T-helper 1 cell treated with Interleukin-12 subunit alpha and Interleukin-12 subunit beta and Interleukin-4 antibody, amounts not matched to agents 30 μg/mL and 1 μg/mL, for 36 hours (primary cell): ENCODE results near the gene NR4A1.

ENCODE experiments used
- H3K27ac Mint-ChIP-seq: one replicate; pipeline ENCODE4 v1.8.0; 2021; ENCODE audit warnings: mild to moderate bottlenecking, mixed read lengths
- H3K27me3 Mint-ChIP-seq: one replicate; pipeline ENCODE4 v1.8.0; 2021; ENCODE audit warnings: low read depth, mixed read lengths
- H3K36me3 Mint-ChIP-seq: one replicate; pipeline ENCODE4 v1.8.0; 2021; ENCODE audit warnings: low read depth, mixed read lengths
- H3K4me1 Mint-ChIP-seq: one replicate; pipeline ENCODE4 v1.8.0; 2021; ENCODE audit warnings: low read depth, mixed read lengths
- H3K4me3 Mint-ChIP-seq: one replicate; pipeline ENCODE4 v1.8.0; 2021; ENCODE audit warnings: mild to moderate bottlenecking, moderate library complexity, mixed read lengths
- H3K9me3 Mint-ChIP-seq: one replicate; pipeline ENCODE4 v1.8.0; 2021; ENCODE audit warnings: mixed read lengths

The NR4A1 gene

DNA sequence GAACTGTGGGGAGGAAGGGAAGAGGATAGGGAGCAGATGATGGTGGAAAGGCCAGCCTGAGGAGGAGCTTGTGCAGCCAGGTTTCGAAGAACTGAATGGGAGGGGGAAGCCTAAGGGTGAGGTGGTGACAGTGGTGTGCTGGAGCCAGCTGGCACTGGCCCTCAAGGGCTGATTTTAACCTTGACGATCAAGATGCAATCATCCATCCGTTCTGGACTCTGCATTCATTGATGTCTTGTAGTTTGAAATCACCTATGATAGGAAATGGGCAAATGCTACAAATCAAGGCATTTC is 15.8 kb downstream of the NR4A1 start:
- peaks cover 4% of the 10 kb centered on the region for H3K36me3 Mint-ChIP-seq
- H3K27me3 Mint-ChIP-seq, result peaks cover 6% of the 10 kb centered on the region
- peaks cover 24% of the 10 kb centered on the region for H3K4me1 Mint-ChIP-seq
- H3K4me3 Mint-ChIP-seq, result no peak overlapping the region
- no peak overlapping the region for H3K27ac Mint-ChIP-seq
- no peaks in the 10 kb centered on the region for H3K9me3 Mint-ChIP-seq

- Mint-ChIP-seq H3K4me3 (peak within 1 kb of the TSS; percentile 90), H3K36me3 (peaks cover 20% of the 10 kb centered on the region), H3K27me3 (peaks cover 6% of the 10 kb centered on the region), H3K27ac (peak within 1 kb of the TSS; percentile 99), H3K4me1 (peaks cover 42% of the 10 kb centered on the region), H3K9me3 (no peaks in the 10 kb centered on the region)
These were observed 18.3 kb downstream of the NR4A1 start, which contains the start of gene ATG101 for GRCh38 chr12:52069327-52070184. Gene ATG101 (plus strand): TSS chr12:52069978. CDS start chr12:52073651, 3,673 bp downstream.

DNA sequence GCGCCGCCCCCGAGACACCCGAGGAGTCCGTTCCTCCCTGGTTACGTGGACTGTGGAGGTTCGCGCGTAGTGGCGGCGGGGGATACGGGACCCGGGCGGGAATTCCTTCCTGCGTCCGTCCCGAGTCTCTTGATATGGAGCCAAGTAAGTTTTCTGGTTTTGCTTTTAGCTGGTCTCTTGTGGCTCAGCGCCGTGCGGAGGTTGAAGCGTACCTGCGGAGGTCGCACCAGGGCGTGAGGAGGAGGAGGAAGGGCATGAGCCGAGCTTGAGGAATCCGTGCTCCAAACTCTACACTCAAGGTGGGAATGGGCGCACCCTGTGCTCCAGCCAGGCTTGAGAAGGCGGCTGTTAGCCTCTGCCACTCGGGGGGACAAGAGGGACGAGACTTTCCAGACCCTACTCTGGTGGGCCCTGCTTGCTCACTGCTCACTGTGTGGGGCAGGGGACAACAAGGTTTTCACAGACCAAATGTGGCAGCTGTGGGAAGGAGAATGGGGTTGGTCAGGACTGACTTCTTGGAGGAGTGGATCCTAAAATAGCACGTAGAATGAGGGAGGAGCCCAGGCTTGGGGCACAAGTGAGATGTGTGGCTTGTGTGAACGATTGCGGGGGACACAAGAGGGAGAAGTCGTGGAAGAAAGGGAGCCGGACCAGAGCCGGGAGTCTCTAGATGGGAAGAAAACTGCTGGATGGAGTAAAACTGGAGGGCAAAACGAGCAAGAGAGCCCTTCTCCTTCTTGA is 19.1 kb downstream of the NR4A1 start:
- Mint-ChIP-seq H3K9me3 (no peaks in the 10 kb centered on the region), H3K4me1 (peaks cover 42% of the 10 kb centered on the region), H3K4me3 (peak overlapping the region; percentile 90), H3K36me3 (peaks cover 25% of the 10 kb centered on the region), H3K27me3 (peaks cover 3% of the 10 kb centered on the region), H3K27ac (peak overlapping the region; percentile 99)

- peaks cover 42% of the 10 kb centered on the region for H3K4me1 Mint-ChIP-seq
- H3K36me3 Mint-ChIP-seq, result peaks cover 34% of the 10 kb centered on the region
- no peak overlapping the region for H3K4me3 Mint-ChIP-seq
- H3K9me3 Mint-ChIP-seq, result no peaks in the 10 kb centered on the region
- H3K27ac Mint-ChIP-seq, result peak overlapping the region; percentile 7
- H3K27me3 Mint-ChIP-seq, result no peaks in the 10 kb centered on the region
These were observed 22.5 kb downstream of the NR4A1 start for GRCh38 chr12:52073531-52074381.

DNA sequence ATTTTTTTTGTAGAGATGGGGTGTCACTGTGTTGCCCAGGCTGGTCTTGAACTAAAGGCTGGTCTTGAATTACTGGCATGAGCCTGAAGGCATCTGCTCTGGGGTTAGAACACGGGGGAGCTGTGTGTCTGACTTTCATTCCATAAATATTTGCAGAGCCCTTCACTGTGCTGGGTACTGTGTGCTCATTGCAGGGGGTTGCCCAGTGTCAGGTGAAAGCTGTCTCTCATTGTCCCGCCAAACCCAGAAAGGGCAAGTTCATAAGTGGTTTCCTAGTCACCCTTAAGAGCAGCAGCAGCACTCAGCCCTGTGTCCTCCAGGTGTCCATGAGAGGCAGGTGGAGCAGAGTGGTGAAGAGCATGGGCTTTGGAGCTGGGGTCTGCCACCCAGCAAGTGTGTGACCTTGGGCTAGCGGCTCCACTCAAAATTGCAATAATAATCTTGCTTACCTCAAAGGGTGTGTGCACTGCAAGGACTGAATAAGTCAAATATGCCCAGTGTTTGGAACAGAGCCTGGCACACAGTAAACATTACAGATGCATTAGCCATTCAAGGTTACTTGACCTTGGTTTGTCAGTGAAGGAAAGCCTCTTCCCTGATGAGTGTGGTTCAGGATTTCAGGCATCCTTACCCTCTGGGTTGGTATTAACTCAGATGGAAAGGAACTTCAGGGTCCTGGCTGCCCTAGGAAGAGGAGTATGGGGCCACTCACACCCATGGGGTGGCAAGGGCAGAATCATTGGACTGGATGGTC is 23.9 kb downstream of the NR4A1 start:
- peaks cover 34% of the 10 kb centered on the region for H3K36me3 Mint-ChIP-seq
- H3K4me3 Mint-ChIP-seq, result no peak overlapping the region
- H3K27me3 Mint-ChIP-seq, result no peaks in the 10 kb centered on the region
- peaks cover 37% of the 10 kb centered on the region for H3K4me1 Mint-ChIP-seq
- no peak overlapping the region for H3K27ac Mint-ChIP-seq
- H3K9me3 Mint-ChIP-seq, result no peaks in the 10 kb centered on the region

DNA sequence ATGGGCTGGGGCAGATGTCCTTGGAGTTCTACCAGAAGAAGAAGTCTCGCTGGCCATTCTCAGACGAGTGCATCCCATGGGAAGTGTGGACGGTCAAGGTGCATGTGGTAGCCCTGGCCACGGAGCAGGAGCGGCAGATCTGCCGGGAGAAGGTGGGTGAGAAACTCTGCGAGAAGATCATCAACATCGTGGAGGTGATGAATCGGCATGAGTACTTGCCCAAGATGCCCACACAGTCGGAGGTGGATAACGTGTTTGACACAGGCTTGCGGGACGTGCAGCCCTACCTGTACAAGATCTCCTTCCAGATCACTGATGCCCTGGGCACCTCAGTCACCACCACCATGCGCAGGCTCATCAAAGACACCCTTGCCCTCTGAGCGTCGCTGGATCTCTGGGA is 25.6 kb downstream of the NR4A1 start:
- Mint-ChIP-seq H3K4me3 (no peak overlapping the region), H3K4me1 (peaks cover 23% of the 10 kb centered on the region), H3K27me3 (no peaks in the 10 kb centered on the region), H3K36me3 (peaks cover 34% of the 10 kb centered on the region), H3K27ac (no peak overlapping the region), H3K9me3 (no peaks in the 10 kb centered on the region)

DNA sequence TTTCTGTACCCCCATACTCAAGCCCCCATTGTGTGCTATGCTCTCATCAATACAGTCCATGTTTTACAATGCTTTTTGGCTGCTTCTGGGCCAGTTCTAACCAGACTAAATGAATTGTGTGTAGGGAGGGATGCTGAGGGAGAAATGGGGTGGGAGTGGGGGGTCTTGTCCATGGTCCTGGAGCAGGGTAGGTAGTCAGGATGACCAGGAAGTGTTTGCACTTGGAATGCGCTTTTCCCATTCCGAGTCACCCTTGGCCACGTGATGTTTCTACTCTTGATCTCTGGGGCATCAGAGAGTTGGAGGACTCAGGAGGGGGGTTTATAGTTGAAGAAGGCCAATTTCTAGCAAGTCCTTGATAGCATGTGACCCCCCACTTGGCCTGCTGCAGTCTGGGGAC is 27.0 kb downstream of the NR4A1 start:
- Mint-ChIP-seq H3K27ac (no peak overlapping the region), H3K9me3 (no peaks in the 10 kb centered on the region)

DNA sequence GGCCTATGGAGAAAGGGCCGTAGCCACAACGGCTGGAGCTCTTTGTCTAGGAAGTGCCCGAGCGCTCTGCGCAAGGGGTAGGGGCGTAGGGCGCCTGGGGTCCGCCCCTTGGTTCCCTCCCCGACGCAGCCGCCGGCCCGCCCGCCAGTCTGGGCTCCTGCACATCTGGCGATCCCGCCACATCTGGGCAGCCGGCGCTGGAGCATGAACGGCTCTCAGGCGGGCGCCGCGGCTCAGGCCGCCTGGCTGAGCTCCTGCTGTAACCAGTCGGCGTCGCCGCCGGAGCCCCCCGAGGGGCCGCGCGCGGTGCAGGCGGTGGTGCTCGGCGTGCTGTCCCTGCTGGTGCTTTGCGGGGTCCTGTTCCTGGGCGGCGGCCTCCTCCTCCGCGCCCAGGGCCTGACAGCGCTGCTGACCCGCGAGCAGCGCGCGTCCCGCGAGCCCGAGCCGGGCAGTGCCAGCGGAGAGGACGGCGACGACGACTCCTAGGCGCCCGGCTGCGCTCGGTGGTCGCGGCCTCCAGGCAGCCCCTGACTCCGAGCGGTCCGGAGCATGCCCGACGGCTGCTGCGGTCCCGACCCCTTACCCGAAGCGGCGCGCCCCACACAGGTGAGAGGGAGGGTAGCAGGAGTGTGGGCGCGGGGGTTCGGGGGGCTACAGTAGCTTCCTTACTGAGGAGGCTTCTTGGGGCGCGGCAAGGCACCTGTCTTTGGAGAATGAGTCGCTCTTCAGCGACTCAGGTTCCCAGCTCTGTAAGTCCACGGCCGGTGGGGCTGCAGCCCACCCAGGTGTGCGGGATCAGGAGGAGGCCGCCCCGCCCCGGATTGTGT is 28.5 kb downstream of the NR4A1 start, which contains the start of gene SMIM41:
TSS of gene SMIM41 (plus strand) at position 129 of the 827 bp plus-strand sequence. CDS start at position 205, 76 bp downstream.
- Mint-ChIP-seq H3K4me1 (peaks cover 5% of the 10 kb centered on the region), H3K4me3 (no peak within 1 kb of the TSS), H3K27me3 (no peaks in the 10 kb centered on the region), H3K36me3 (peaks cover 15% of the 10 kb centered on the region), H3K27ac (no peak within 1 kb of the TSS), H3K9me3 (no peaks in the 10 kb centered on the region)

More for the DNA sequence above, 27.0 kb downstream of the NR4A1 start:
- no peak overlapping the region for H3K4me3 Mint-ChIP-seq
- H3K4me1 Mint-ChIP-seq, result peaks cover 13% of the 10 kb centered on the region
- no peaks in the 10 kb centered on the region for H3K27me3 Mint-ChIP-seq
- H3K36me3 Mint-ChIP-seq, result peaks cover 26% of the 10 kb centered on the region

- no peak overlapping the region for H3K4me3 Mint-ChIP-seq
- H3K27ac Mint-ChIP-seq, result no peak overlapping the region
- no peaks in the 10 kb centered on the region for H3K27me3 Mint-ChIP-seq
- no peaks in the 10 kb centered on the region for H3K9me3 Mint-ChIP-seq
- peaks cover 9% of the 10 kb centered on the region for H3K36me3 Mint-ChIP-seq
- H3K4me1 Mint-ChIP-seq, result peaks cover 5% of the 10 kb centered on the region
These were observed 29.4 kb downstream of the NR4A1 start for GRCh38 chr12:52080403-52081251.

DNA sequence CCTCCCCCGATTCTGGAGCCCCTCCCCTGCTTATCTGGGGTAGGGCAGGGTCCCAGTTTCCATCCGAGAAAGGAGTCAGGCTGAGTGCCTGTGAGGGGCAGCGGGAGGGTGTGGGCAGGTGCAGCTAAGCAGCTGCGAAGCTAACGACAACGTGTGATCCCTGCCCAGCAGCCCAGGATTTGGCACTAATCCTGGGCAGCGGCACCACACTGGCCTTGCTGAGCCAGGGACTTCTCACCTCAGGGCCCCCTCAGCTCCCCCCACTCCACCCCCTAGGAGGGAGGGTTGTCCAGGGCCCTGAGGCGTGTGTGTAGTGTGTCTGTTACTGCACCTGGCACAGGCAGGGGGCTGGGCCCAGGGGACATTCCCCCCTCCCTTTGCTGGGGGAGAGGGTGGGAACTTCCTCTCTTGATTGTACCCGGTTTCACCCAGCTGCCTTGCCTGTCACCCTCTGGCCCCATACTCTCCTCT is 30.1 kb downstream of the NR4A1 start:
- no peaks in the 10 kb centered on the region for H3K9me3 Mint-ChIP-seq
- peaks cover 5% of the 10 kb centered on the region for H3K4me1 Mint-ChIP-seq
- H3K4me3 Mint-ChIP-seq, result no peak overlapping the region
- no peaks in the 10 kb centered on the region for H3K27me3 Mint-ChIP-seq
- H3K36me3 Mint-ChIP-seq, result peaks cover 9% of the 10 kb centered on the region
- no peak overlapping the region for H3K27ac Mint-ChIP-seq

- Mint-ChIP-seq H3K36me3 (peaks cover 5% of the 10 kb centered on the region), H3K4me3 (no peak overlapping the region), H3K9me3 (no peaks in the 10 kb centered on the region), H3K27me3 (no peaks in the 10 kb centered on the region), H3K27ac (no peak overlapping the region), H3K4me1 (peaks cover 5% of the 10 kb centered on the region)
These were observed 30.9 kb downstream of the NR4A1 start for GRCh38 chr12:52082026-52082668.

DNA sequence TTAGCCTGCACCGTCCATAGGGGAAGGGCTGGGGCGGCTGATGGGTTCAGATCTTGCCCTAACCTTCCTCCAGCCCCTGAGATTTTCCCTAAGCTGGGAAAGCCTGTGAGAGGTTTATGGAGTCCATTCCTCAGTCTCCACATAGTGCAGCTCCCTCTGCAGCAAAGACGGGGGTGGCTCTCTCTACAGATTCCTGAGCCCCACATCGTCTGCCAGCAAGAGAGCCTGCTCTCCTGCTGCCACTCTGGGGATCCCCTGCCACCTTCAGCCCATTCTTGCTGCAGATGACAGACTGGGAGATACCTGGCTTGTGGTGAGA is 31.4 kb downstream of the NR4A1 start:
- Mint-ChIP-seq H3K9me3 (no peaks in the 10 kb centered on the region), H3K27ac (no peak overlapping the region), H3K4me3 (no peak overlapping the region), H3K27me3 (peaks cover 5% of the 10 kb centered on the region), H3K4me1 (peaks cover 5% of the 10 kb centered on the region), H3K36me3 (peaks cover 5% of the 10 kb centered on the region)
